HepG2 (cell line): Measurements from ENCODE around the gene DOC2A. TPM values are rescaled to one million over a fixed set of nuclear protein-coding genes. Genes with fewer than 3 reads are reported as not detected.

Experiments
- CEBPZ ChIP-seq: IDR thresholded peaks from 2 replicates; pipeline ENCODE4 v1.6.1; 2012; ENCODE audit warnings: low read length, improper control_type of control experiment
- CENPX ChIP-seq: sonication (generic); formaldehyde crosslinking; IDR thresholded peaks from 2 replicates; pipeline ENCODE4 v1.9.0; 2021; ENCODE audit warnings: mild to moderate bottlenecking, missing genetic modification reagents, moderate library complexity
- JUNB ChIP-seq: sonication (generic); formaldehyde crosslinking; IDR thresholded peaks from 2 replicates; pipeline ENCODE4 v1.8.0; 2022; ENCODE audit warnings: missing genetic modification reagents, mild to moderate bottlenecking, borderline replicate concordance
- KDM1A ChIP-seq: IDR thresholded peaks from 2 replicates; pipeline ENCODE4 v1.6.1; 2016; ENCODE audit warnings: missing compliant biosample characterization
- NRL ChIP-seq: sonication (generic); formaldehyde crosslinking; IDR thresholded peaks from 2 replicates; pipeline ENCODE4 v1.5.0; 2020; ENCODE audit warnings: missing genetic modification reagents, mild to moderate bottlenecking, moderate library complexity, borderline replicate concordance
- PREB ChIP-seq: sonication (generic); formaldehyde crosslinking; IDR thresholded peaks from 2 replicates; pipeline ENCODE4 v1.4.0; 2020; ENCODE audit warnings: missing genetic modification reagents
- RARA ChIP-seq: IDR thresholded peaks from 2 replicates; pipeline ENCODE4 v1.6.1; 2016; ENCODE audit warnings: missing genetic modification reagents, missing compliant biosample characterization
- RBFOX2 ChIP-seq: fragments of 200-400 bp; formaldehyde crosslinking; IDR thresholded peaks from 2 replicates; pipeline ENCODE4 v1.6.1; 2017; ENCODE audit warnings: low read depth, mild to moderate bottlenecking, low read length
- SKI ChIP-seq: fragments of 450-650 bp; IDR thresholded peaks from one replicate; pipeline ENCODE4 v1.6.1; 2018; ENCODE audit warnings: mild to moderate bottlenecking; ENCODE audit not compliant: partially characterized antibody
- ZNF160 ChIP-seq: sonication (generic); formaldehyde crosslinking; IDR thresholded peaks from 2 replicates; pipeline ENCODE4 v1.8.0; 2022; ENCODE audit warnings: mild to moderate bottlenecking, inconsistent platforms, missing genetic modification reagents
- ZNF276 ChIP-seq: sonication (generic); formaldehyde crosslinking; IDR thresholded peaks from 2 replicates; pipeline ENCODE4 v1.4.0; 2020; ENCODE audit warnings: mild to moderate bottlenecking, low read depth, missing genetic modification reagents
- ZNF609 ChIP-seq: sonication (generic); formaldehyde crosslinking; IDR thresholded peaks from 2 replicates; pipeline ENCODE4 v1.4.0; 2020; ENCODE audit warnings: mild to moderate bottlenecking, missing genetic modification reagents, borderline replicate concordance
- ZNF7 ChIP-seq: IDR thresholded peaks from 2 replicates; pipeline ENCODE4 v1.6.1; 2016; ENCODE audit warnings: missing biosample characterization, missing genetic modification reagents
- polyA plus RNA-seq, 8 experiments: library from polyadenylated mRNA; depleted of rRNA in 3 of 8; stranded (reverse) in 7 of 8; unstranded in 1 of 8; fragments of >200 nt; fragmentation: Illumina TruSeq in 4 of 8; extraction: Trizol in 4 of 8; gene quantifications; 2 replicates each; pipeline versions ENCODE4 v1.2.1 to v1.2.3, GENCODE V29; 2011 to 2016; ENCODE audit warnings: low read depth in 4 of 8, missing spikeins in 1 of 8, mixed read lengths in 1 of 8; ENCODE audit not compliant: insufficient read depth in 1 of 8
- total RNA-seq, 5 experiments: library from RNA; depleted of rRNA; stranded (reverse); fragments of >200 nt; fragmentation: Illumina TruSeq; extraction: Trizol; gene quantifications; 2 replicates each; pipeline ENCODE4 v1.2.3, GENCODE V29; 2016; ENCODE audit warnings: low read depth in 1 of 5
- TF ChIP-seq, protein P1 (sequence below): sonication (generic); formaldehyde crosslinking; IDR thresholded peaks from 2 replicates; pipeline ENCODE4 v1.4.0; 2020; ENCODE audit warnings: low read depth, mild to moderate bottlenecking, missing genetic modification reagents

Gene DOC2A
- total and polyA plus RNA-seq, 2 of the 13 experiments (the other 11 are each of a cell fraction or from before 2014, with no cell fraction given): 0.15 to 0.55 TPM

- TF ChIP-seq ZNF276 (CRISPR knock-in tag) (no peak), NRL (CRISPR knock-in tag) (peak; percentile 55; the same call in 1 of the 2 replicates), SKI (no peak), JUNB (no peak), RBFOX2 (peak; percentile 88), ZNF160 (peak; percentile 62; the same call in 1 of the 2 replicates), ZNF609 (no peak), PREB (CRISPR knock-in tag) (0 out of 2 replicates have a peak, but pooled peaks have one; percentile 38), RARA (CRISPR knock-in tag) (peak; percentile 27; the same call in 1 of the 2 replicates), CENPX (CRISPR knock-in tag) (no peak), ZNF7 (CRISPR knock-in tag) (peak; percentile 14; the same call in 1 of the 2 replicates), CEBPZ (no peak), KDM1A (CRISPR knock-in tag) (no peak)
- TF ChIP-seq, protein P1, sequence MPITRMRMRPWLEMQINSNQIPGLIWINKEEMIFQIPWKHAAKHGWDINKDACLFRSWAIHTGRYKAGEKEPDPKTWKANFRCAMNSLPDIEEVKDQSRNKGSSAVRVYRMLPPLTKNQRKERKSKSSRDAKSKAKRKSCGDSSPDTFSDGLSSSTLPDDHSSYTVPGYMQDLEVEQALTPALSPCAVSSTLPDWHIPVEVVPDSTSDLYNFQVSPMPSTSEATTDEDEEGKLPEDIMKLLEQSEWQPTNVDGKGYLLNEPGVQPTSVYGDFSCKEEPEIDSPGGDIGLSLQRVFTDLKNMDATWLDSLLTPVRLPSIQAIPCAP (CRISPR knock-in tag): no peak; the same call in 1 of the 2 replicates
Measured at GRCh38 chr16:29961479-29962343, 49.1 kb downstream of the DOC2A start, which contains the start of gene TMEM219 (continued).
